ENCODE results near the gene NUDT5. TPM values are rescaled to one million over a fixed set of nuclear protein-coding genes. Genes with fewer than 3 reads are reported as not detected.

NUDT5 gene
- polyA plus RNA-seq, 2 donors, result 26.8 to 49.2 TPM

- 80 to 85% methylated on average over 14 of the region's 14 CpGs for WGBS, 2 donors
- Histone ChIP-seq H3K27me3 (ENCODE audit: control insufficient read depth in 1 of 2, insufficient read depth in 2 of 2, low read length in 2 of 2) (no peaks in the 10 kb centered on the region), H3K27ac (ENCODE audit: low read depth in 2 of 2, low read length in 1 of 2) (no peak overlapping the region), H3K36me3 (ENCODE audit: control insufficient read depth in 2 of 2, insufficient read depth in 2 of 2, low read length in 1 of 2) (peaks cover 0 to 8% of the 10 kb centered on the region in 2 donors), H3K4me1 (ENCODE audit: control insufficient read depth in 2 of 2, insufficient read depth in 2 of 2, low read length in 1 of 2) (no peaks in the 10 kb centered on the region), H3K4me3 (ENCODE audit: low read depth in 1 of 2, low read length in 2 of 2) (no peak overlapping the region), H3K9me3 (ENCODE audit: control insufficient read depth in 2 of 2, insufficient read depth in 1 of 2, low read depth in 1 of 2, low read length in 1 of 2) (no peaks in the 10 kb centered on the region)
Observed at GRCh38 chr10:12156367-12157123, 39.1 kb downstream of the NUDT5 start.

- Histone ChIP-seq H3K36me3 (ENCODE audit: control insufficient read depth in 2 of 2, insufficient read depth in 2 of 2, low read length in 1 of 2) (peaks cover 0 to 2% of the 10 kb centered on the region in 2 donors), H3K27ac (ENCODE audit: low read depth in 2 of 2, low read length in 1 of 2) (no peak overlapping the region), H3K27me3 (ENCODE audit: control insufficient read depth in 1 of 2, insufficient read depth in 2 of 2, low read length in 2 of 2) (no peaks in the 10 kb centered on the region), H3K4me3 (ENCODE audit: low read depth in 1 of 2, low read length in 2 of 2) (no peak overlapping the region), H3K4me1 (ENCODE audit: control insufficient read depth in 2 of 2, insufficient read depth in 2 of 2, low read length in 1 of 2) (no peaks in the 10 kb centered on the region), H3K9me3 (ENCODE audit: control insufficient read depth in 2 of 2, insufficient read depth in 1 of 2, low read depth in 1 of 2, low read length in 1 of 2) (no peaks in the 10 kb centered on the region)
- 92% methylated on average over 6 of the region's 6 CpGs for WGBS, 2 donors
Observed at GRCh38 chr10:12154516-12154915, 41.2 kb downstream of the NUDT5 start.

GRCh38 chr10:12150163-12150562, 45.5 kb downstream of the NUDT5 start:
- H3K27me3 ChIP-seq (ENCODE audit: control insufficient read depth in 1 of 2, insufficient read depth in 2 of 2, low read length in 2 of 2), result no peaks in the 10 kb centered on the region
- WGBS, 2 donors, result 65 to 81% methylated on average over 4 of the region's 4 CpGs
- H3K27ac ChIP-seq (ENCODE audit: low read depth in 2 of 2, low read length in 1 of 2), result no peak overlapping the region
- H3K4me3 ChIP-seq (ENCODE audit: low read depth in 1 of 2, low read length in 2 of 2), result no peak overlapping the region
- H3K36me3 ChIP-seq (ENCODE audit: control insufficient read depth in 2 of 2, insufficient read depth in 2 of 2, low read length in 1 of 2), result peaks cover 0 to 2% of the 10 kb centered on the region in 2 donors
- no peaks in the 10 kb centered on the region for H3K9me3 ChIP-seq (ENCODE audit: control insufficient read depth in 2 of 2, insufficient read depth in 1 of 2, low read depth in 1 of 2, low read length in 1 of 2)
- H3K4me1 ChIP-seq (ENCODE audit: control insufficient read depth in 2 of 2, insufficient read depth in 2 of 2, low read length in 1 of 2), result no peaks in the 10 kb centered on the region

- Histone ChIP-seq H3K9me3 (ENCODE audit: control insufficient read depth in 2 of 2, insufficient read depth in 1 of 2, low read depth in 1 of 2, low read length in 1 of 2) (no peaks in the 10 kb centered on the region), H3K27me3 (ENCODE audit: control insufficient read depth in 1 of 2, insufficient read depth in 2 of 2, low read length in 2 of 2) (no peaks in the 10 kb centered on the region), H3K36me3 (ENCODE audit: control insufficient read depth in 2 of 2, insufficient read depth in 2 of 2, low read length in 1 of 2) (peaks cover 11 to 14% of the 10 kb centered on the region in 2 donors), H3K27ac (ENCODE audit: low read depth in 2 of 2, low read length in 1 of 2) (no peak overlapping the region), H3K4me3 (ENCODE audit: low read depth in 1 of 2, low read length in 2 of 2) (no peak overlapping the region), H3K4me1 (ENCODE audit: control insufficient read depth in 2 of 2, insufficient read depth in 2 of 2, low read length in 1 of 2) (no peaks in the 10 kb centered on the region)
- 95 to 96% methylated on average over 3 of the region's 3 CpGs for WGBS, 2 donors
Observed at GRCh38 chr10:12144538-12144937, 51.2 kb downstream of the NUDT5 start.

GRCh38 chr10:12140038-12140437, 55.7 kb downstream of the NUDT5 start:
- WGBS, 2 donors, result 73 to 93% methylated on average over 1 of the region's 1 CpG
- Histone ChIP-seq H3K36me3 (ENCODE audit: control insufficient read depth in 2 of 2, insufficient read depth in 2 of 2, low read length in 1 of 2) (peaks cover 11 to 12% of the 10 kb centered on the region in 2 donors), H3K4me3 (ENCODE audit: low read depth in 1 of 2, low read length in 2 of 2) (no peak overlapping the region), H3K27ac (ENCODE audit: low read depth in 2 of 2, low read length in 1 of 2) (no peak overlapping the region), H3K4me1 (ENCODE audit: control insufficient read depth in 2 of 2, insufficient read depth in 2 of 2, low read length in 1 of 2) (no peaks in the 10 kb centered on the region), H3K27me3 (ENCODE audit: control insufficient read depth in 1 of 2, insufficient read depth in 2 of 2, low read length in 2 of 2) (no peaks in the 10 kb centered on the region), H3K9me3 (ENCODE audit: control insufficient read depth in 2 of 2, insufficient read depth in 1 of 2, low read depth in 1 of 2, low read length in 1 of 2) (no peaks in the 10 kb centered on the region)

GRCh38 chr10:12135631-12136030, 60.1 kb downstream of the NUDT5 start:
- H3K27ac ChIP-seq (ENCODE audit: low read depth in 2 of 2, low read length in 1 of 2), result no peak overlapping the region
- 77 to 87% methylated on average over 3 of the region's 3 CpGs for WGBS, 2 donors
- H3K4me3 ChIP-seq (ENCODE audit: low read depth in 1 of 2, low read length in 2 of 2), result no peak overlapping the region
- no peaks in the 10 kb centered on the region for H3K36me3 ChIP-seq (ENCODE audit: control insufficient read depth in 2 of 2, insufficient read depth in 2 of 2, low read length in 1 of 2)
- no peaks in the 10 kb centered on the region for H3K9me3 ChIP-seq (ENCODE audit: control insufficient read depth in 2 of 2, insufficient read depth in 1 of 2, low read depth in 1 of 2, low read length in 1 of 2)
- no peaks in the 10 kb centered on the region for H3K4me1 ChIP-seq (ENCODE audit: control insufficient read depth in 2 of 2, insufficient read depth in 2 of 2, low read length in 1 of 2)
- H3K27me3 ChIP-seq (ENCODE audit: control insufficient read depth in 1 of 2, insufficient read depth in 2 of 2, low read length in 2 of 2), result no peaks in the 10 kb centered on the region

GRCh38 chr10:12130237-12130872, 65.3 kb downstream of the NUDT5 start:
- WGBS, 2 donors, result 30% methylated on average over 11 of the region's 11 CpGs
- Histone ChIP-seq H3K27ac (ENCODE audit: low read depth in 2 of 2, low read length in 1 of 2) (no peak overlapping the region), H3K9me3 (ENCODE audit: control insufficient read depth in 2 of 2, insufficient read depth in 1 of 2, low read depth in 1 of 2, low read length in 1 of 2) (no peaks in the 10 kb centered on the region), H3K27me3 (ENCODE audit: control insufficient read depth in 1 of 2, insufficient read depth in 2 of 2, low read length in 2 of 2) (no peaks in the 10 kb centered on the region), H3K4me3 (ENCODE audit: low read depth in 1 of 2, low read length in 2 of 2) (peak overlapping the region; percentile 71 to 90), H3K36me3 (ENCODE audit: control insufficient read depth in 2 of 2, insufficient read depth in 2 of 2, low read length in 1 of 2) (no peaks in the 10 kb centered on the region), H3K4me1 (ENCODE audit: control insufficient read depth in 2 of 2, insufficient read depth in 2 of 2, low read length in 1 of 2) (no peaks in the 10 kb centered on the region)

- peak within 1 kb of the TSS; percentile 97 for H3K27ac ChIP-seq (ENCODE audit: low read depth in 2 of 2, low read length in 1 of 2)
- no peaks in the 10 kb centered on the region for H3K36me3 ChIP-seq (ENCODE audit: control insufficient read depth in 2 of 2, insufficient read depth in 2 of 2, low read length in 1 of 2)
- WGBS, 2 donors, result 0 to 1% methylated on average over 91 to 108 of the region's 108 CpGs
- no peaks in the 10 kb centered on the region for H3K9me3 ChIP-seq (ENCODE audit: control insufficient read depth in 2 of 2, insufficient read depth in 1 of 2, low read depth in 1 of 2, low read length in 1 of 2)
- no peaks in the 10 kb centered on the region for H3K4me1 ChIP-seq (ENCODE audit: control insufficient read depth in 2 of 2, insufficient read depth in 2 of 2, low read length in 1 of 2)
- peak within 1 kb of the TSS; percentile 71 to 90 for H3K4me3 ChIP-seq (ENCODE audit: low read depth in 1 of 2, low read length in 2 of 2)
- H3K27me3 ChIP-seq (ENCODE audit: control insufficient read depth in 1 of 2, insufficient read depth in 2 of 2, low read length in 2 of 2), result no peaks in the 10 kb centered on the region
Observed at GRCh38 chr10:12129222-12130111, 66.2 kb downstream of the NUDT5 start, which contains the start of gene SEC61A2. Gene SEC61A2 (plus strand): TSS chr10:12129677. CDS start chr10:12129788, 111 bp downstream.

GRCh38 chr10:12121673-12122072, 74.0 kb downstream of the NUDT5 start:
- H3K4me3 ChIP-seq (ENCODE audit: low read depth in 1 of 2, low read length in 2 of 2), result no peak overlapping the region
- H3K27me3 ChIP-seq (ENCODE audit: control insufficient read depth in 1 of 2, insufficient read depth in 2 of 2, low read length in 2 of 2), result no peaks in the 10 kb centered on the region
- H3K36me3 ChIP-seq (ENCODE audit: control insufficient read depth in 2 of 2, insufficient read depth in 2 of 2, low read length in 1 of 2), result peaks cover 2 to 7% of the 10 kb centered on the region in 2 donors
- no peaks in the 10 kb centered on the region for H3K9me3 ChIP-seq (ENCODE audit: control insufficient read depth in 2 of 2, insufficient read depth in 1 of 2, low read depth in 1 of 2, low read length in 1 of 2)
- no peak overlapping the region for H3K27ac ChIP-seq (ENCODE audit: low read depth in 2 of 2, low read length in 1 of 2)
- H3K4me1 ChIP-seq (ENCODE audit: control insufficient read depth in 2 of 2, insufficient read depth in 2 of 2, low read length in 1 of 2), result no peaks in the 10 kb centered on the region
- WGBS, 2 donors, result 83 to 85% methylated on average over 4 of the region's 4 CpGs

All from esophagus (tissue), 2 donors.